SK-N-SH treated with all-trans-retinoic acid at 6 μM for 48 hours (cell line): ENCODE results near the gene ZBTB42.

Experiments used
- ATAC-seq: fragments of 200-7000 bp; cut with Tn5 transposase; 3 replicates; pipeline ENCODE4 v1.9.1; 2020; ENCODE audit warnings: mild to moderate bottlenecking, moderate library complexity
- ARNTL ChIP-seq: fragments of 450-650 bp; formaldehyde crosslinking; IDR thresholded peaks from 2 replicates; pipeline ENCODE4 v1.5.0; 2020; ENCODE audit warnings: low read depth, mild to moderate bottlenecking, moderate library complexity, borderline replicate concordance
- BACH2 ChIP-seq: fragments of 250-450 bp; sonication (Bioruptor Pico); IDR thresholded peaks from 2 replicates; pipeline ENCODE4 v1.9.0; 2021; ENCODE audit warnings: mild to moderate bottlenecking, borderline replicate concordance
- CSDC2 ChIP-seq: fragments of 250-450 bp; sonication (Bioruptor Pico); IDR thresholded peaks from 2 replicates; pipeline ENCODE4 v1.5.0; 2020; ENCODE audit warnings: mild to moderate bottlenecking, moderate library complexity
- ESRRG ChIP-seq: fragments of 250-450 bp; sonication (Bioruptor Pico); IDR thresholded peaks from 2 replicates; pipeline ENCODE4 v1.6.1; 2021; ENCODE audit warnings: mild to moderate bottlenecking
- GLIS3 ChIP-seq: fragments of 250-450 bp; sonication (Bioruptor Pico); IDR thresholded peaks from 2 replicates; pipeline ENCODE4 v1.5.0; 2020; ENCODE audit warnings: mild to moderate bottlenecking, moderate library complexity
- ISL1 ChIP-seq: fragments of 250-450 bp; sonication (Bioruptor Pico); IDR thresholded peaks from 2 replicates; pipeline ENCODE4 v2.1.2; 2022; ENCODE audit warnings: mild to moderate bottlenecking, moderate library complexity
- OSR1 ChIP-seq: fragments of 250-450 bp; sonication (Bioruptor Pico); IDR thresholded peaks from 2 replicates; pipeline ENCODE4 v1.8.0; 2022; ENCODE audit warnings: moderate library complexity, mild to moderate bottlenecking, inconsistent platforms
- PPARA ChIP-seq: fragments of 250-450 bp; sonication (Bioruptor Pico); IDR thresholded peaks from 2 replicates; pipeline ENCODE4 v1.5.0; 2020; ENCODE audit warnings: mild to moderate bottlenecking, borderline replicate concordance
- RARB ChIP-seq: fragments of 250-450 bp; sonication (Bioruptor Pico); IDR thresholded peaks from 2 replicates; pipeline ENCODE4 v1.8.0; 2021; ENCODE audit warnings: mild to moderate bottlenecking, moderate library complexity
- SNAI2 ChIP-seq: fragments of 250-450 bp; sonication (Bioruptor Pico); IDR thresholded peaks from 2 replicates; pipeline ENCODE4 v1.5.0; 2020; ENCODE audit warnings: mild to moderate bottlenecking, moderate library complexity
- TCF4 ChIP-seq: fragments of 250-450 bp; sonication (Bioruptor Pico); IDR thresholded peaks from 2 replicates; pipeline ENCODE4 v1.8.0; 2021; ENCODE audit warnings: mild to moderate bottlenecking, moderate library complexity, borderline replicate concordance
- TOX ChIP-seq: fragments of 250-450 bp; sonication (Bioruptor Pico); IDR thresholded peaks from 2 replicates; pipeline ENCODE4 v1.8.0; 2021; ENCODE audit warnings: mild to moderate bottlenecking, moderate library complexity, borderline replicate concordance
- ZC3H10 ChIP-seq: fragments of 250-450 bp; sonication (Bioruptor Pico); IDR thresholded peaks from 2 replicates; pipeline ENCODE4 v1.5.1; 2021; ENCODE audit warnings: mild to moderate bottlenecking, moderate library complexity
- ZFP3 ChIP-seq: fragments of 250-450 bp; sonication (Bioruptor Pico); IDR thresholded peaks from 2 replicates; pipeline ENCODE4 v1.5.0; 2020; ENCODE audit warnings: mild to moderate bottlenecking, moderate library complexity
- ZNF565 ChIP-seq: fragments of 450-650 bp; formaldehyde crosslinking; conservative IDR thresholded peaks from 2 replicates; pipeline ENCODE4 v1.5.0; 2020; ENCODE audit warnings: low read depth, mild to moderate bottlenecking, moderate library complexity
- ZNF70 ChIP-seq: fragments of 450-650 bp; formaldehyde crosslinking; IDR thresholded peaks from 2 replicates; pipeline ENCODE4 v1.5.0; 2020; ENCODE audit warnings: mild to moderate bottlenecking, moderate library complexity
- ZNF8 ChIP-seq: fragments of 450-650 bp; formaldehyde crosslinking; IDR thresholded peaks from 2 replicates; pipeline ENCODE4 v1.5.0; 2020; ENCODE audit warnings: mild to moderate bottlenecking, moderate library complexity
- TF ChIP-seq, protein P1 (sequence below): fragments of 250-450 bp; sonication (Bioruptor Pico); IDR thresholded peaks from 2 replicates; pipeline ENCODE4 v1.5.0; 2020; ENCODE audit warnings: mild to moderate bottlenecking, moderate library complexity
- TF ChIP-seq, protein P2 (sequence below): fragments of 250-450 bp; sonication (Bioruptor Pico); IDR thresholded peaks from 2 replicates; pipeline ENCODE4 v1.8.0; 2020; ENCODE audit warnings: mild to moderate bottlenecking, moderate library complexity, borderline replicate concordance
- TF ChIP-seq, protein P3 (sequence below): fragments of 250-450 bp; sonication (Bioruptor Pico); IDR thresholded peaks from 2 replicates; pipeline ENCODE4 v1.8.0; 2021; ENCODE audit warnings: low read depth, mild to moderate bottlenecking, moderate library complexity, borderline replicate concordance
- TF ChIP-seq, protein P4 (sequence below): fragments of 250-450 bp; sonication (Bioruptor Pico); IDR thresholded peaks from 2 replicates; pipeline ENCODE4 v1.5.1; 2020; ENCODE audit warnings: low read depth, mild to moderate bottlenecking, moderate library complexity
- TF ChIP-seq, protein P5 (sequence below): fragments of 250-450 bp; sonication (Bioruptor Pico); IDR thresholded peaks from 2 replicates; pipeline ENCODE4 v1.5.1; 2021; ENCODE audit warnings: mild to moderate bottlenecking, moderate library complexity

Gene ZBTB42

GRCh38 chr14:104798300-104799243 is 2.3 kb upstream of the ZBTB42 start:
- TF ChIP-seq PPARA (CRISPR knock-in tag): no peak
- TF ChIP-seq, protein P1, sequence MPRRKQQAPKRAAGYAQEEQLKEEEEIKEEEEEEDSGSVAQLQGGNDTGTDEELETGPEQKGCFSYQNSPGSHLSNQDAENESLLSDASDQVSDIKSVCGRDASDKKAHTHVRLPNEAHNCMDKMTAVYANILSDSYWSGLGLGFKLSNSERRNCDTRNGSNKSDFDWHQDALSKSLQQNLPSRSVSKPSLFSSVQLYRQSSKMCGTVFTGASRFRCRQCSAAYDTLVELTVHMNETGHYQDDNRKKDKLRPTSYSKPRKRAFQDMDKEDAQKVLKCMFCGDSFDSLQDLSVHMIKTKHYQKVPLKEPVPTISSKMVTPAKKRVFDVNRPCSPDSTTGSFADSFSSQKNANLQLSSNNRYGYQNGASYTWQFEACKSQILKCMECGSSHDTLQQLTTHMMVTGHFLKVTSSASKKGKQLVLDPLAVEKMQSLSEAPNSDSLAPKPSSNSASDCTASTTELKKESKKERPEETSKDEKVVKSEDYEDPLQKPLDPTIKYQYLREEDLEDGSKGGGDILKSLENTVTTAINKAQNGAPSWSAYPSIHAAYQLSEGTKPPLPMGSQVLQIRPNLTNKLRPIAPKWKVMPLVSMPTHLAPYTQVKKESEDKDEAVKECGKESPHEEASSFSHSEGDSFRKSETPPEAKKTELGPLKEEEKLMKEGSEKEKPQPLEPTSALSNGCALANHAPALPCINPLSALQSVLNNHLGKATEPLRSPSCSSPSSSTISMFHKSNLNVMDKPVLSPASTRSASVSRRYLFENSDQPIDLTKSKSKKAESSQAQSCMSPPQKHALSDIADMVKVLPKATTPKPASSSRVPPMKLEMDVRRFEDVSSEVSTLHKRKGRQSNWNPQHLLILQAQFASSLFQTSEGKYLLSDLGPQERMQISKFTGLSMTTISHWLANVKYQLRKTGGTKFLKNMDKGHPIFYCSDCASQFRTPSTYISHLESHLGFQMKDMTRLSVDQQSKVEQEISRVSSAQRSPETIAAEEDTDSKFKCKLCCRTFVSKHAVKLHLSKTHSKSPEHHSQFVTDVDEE (CRISPR knock-in tag): no peak
- TF ChIP-seq SNAI2 (CRISPR knock-in tag): no peak
- no peak for TF ChIP-seq ZNF565 (CRISPR knock-in tag)
- TF ChIP-seq ZC3H10 (CRISPR knock-in tag): no peak
- TF ChIP-seq ARNTL: no peak
- TF ChIP-seq, protein P2, sequence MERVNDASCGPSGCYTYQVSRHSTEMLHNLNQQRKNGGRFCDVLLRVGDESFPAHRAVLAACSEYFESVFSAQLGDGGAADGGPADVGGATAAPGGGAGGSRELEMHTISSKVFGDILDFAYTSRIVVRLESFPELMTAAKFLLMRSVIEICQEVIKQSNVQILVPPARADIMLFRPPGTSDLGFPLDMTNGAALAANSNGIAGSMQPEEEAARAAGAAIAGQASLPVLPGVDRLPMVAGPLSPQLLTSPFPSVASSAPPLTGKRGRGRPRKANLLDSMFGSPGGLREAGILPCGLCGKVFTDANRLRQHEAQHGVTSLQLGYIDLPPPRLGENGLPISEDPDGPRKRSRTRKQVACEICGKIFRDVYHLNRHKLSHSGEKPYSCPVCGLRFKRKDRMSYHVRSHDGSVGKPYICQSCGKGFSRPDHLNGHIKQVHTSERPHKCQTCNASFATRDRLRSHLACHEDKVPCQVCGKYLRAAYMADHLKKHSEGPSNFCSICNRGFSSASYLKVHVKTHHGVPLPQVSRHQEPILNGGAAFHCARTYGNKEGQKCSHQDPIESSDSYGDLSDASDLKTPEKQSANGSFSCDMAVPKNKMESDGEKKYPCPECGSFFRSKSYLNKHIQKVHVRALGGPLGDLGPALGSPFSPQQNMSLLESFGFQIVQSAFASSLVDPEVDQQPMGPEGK (CRISPR knock-in tag): no peak
- TF ChIP-seq TCF4 (CRISPR knock-in tag): no peak
- no peak for TF ChIP-seq GLIS3
- no peak for TF ChIP-seq ZNF70 (CRISPR knock-in tag)
- TF ChIP-seq TOX (CRISPR knock-in tag): no peak
- no peak for TF ChIP-seq ZFP3 (CRISPR knock-in tag)
- TF ChIP-seq, protein P3, sequence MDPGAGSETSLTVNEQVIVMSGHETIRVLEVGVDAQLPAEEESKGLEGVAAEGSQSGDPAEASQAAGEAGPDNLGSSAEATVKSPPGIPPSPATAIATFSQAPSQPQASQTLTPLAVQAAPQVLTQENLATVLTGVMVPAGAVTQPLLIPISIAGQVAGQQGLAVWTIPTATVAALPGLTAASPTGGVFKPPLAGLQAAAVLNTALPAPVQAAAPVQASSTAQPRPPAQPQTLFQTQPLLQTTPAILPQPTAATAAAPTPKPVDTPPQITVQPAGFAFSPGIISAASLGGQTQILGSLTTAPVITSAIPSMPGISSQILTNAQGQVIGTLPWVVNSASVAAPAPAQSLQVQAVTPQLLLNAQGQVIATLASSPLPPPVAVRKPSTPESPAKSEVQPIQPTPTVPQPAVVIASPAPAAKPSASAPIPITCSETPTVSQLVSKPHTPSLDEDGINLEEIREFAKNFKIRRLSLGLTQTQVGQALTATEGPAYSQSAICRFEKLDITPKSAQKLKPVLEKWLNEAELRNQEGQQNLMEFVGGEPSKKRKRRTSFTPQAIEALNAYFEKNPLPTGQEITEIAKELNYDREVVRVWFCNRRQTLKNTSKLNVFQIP (CRISPR knock-in tag): no peak
- TF ChIP-seq, protein P4, sequence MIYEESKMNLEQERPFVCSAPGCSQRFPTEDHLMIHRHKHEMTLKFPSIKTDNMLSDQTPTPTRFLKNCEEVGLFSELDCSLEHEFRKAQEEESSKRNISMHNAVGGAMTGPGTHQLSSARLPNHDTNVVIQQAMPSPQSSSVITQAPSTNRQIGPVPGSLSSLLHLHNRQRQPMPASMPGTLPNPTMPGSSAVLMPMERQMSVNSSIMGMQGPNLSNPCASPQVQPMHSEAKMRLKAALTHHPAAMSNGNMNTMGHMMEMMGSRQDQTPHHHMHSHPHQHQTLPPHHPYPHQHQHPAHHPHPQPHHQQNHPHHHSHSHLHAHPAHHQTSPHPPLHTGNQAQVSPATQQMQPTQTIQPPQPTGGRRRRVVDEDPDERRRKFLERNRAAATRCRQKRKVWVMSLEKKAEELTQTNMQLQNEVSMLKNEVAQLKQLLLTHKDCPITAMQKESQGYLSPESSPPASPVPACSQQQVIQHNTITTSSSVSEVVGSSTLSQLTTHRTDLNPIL (CRISPR knock-in tag): no peak
- no peak for TF ChIP-seq ISL1 (CRISPR knock-in tag)
- no peak for TF ChIP-seq BACH2 (CRISPR knock-in tag)
- TF ChIP-seq, all 23 proteins: peak for 0

GRCh38 chr14:104799244-104800014 is 1.5 kb upstream of the ZBTB42 start:
- ATAC-seq: no peak
- TF ChIP-seq ZNF8 (CRISPR knock-in tag): no peak
- no peak for TF ChIP-seq ZNF565 (CRISPR knock-in tag)
- TF ChIP-seq, protein P4 (CRISPR knock-in tag): no peak
- no peak for TF ChIP-seq BACH2 (CRISPR knock-in tag)
- TF ChIP-seq, protein P5, sequence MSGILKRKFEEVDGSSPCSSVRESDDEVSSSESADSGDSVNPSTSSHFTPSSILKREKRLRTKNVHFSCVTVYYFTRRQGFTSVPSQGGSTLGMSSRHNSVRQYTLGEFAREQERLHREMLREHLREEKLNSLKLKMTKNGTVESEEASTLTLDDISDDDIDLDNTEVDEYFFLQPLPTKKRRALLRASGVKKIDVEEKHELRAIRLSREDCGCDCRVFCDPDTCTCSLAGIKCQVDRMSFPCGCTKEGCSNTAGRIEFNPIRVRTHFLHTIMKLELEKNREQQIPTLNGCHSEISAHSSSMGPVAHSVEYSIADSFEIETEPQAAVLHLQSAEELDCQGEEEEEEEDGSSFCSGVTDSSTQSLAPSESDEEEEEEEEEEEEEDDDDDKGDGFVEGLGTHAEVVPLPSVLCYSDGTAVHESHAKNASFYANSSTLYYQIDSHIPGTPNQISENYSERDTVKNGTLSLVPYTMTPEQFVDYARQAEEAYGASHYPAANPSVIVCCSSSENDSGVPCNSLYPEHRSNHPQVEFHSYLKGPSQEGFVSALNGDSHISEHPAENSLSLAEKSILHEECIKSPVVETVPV (CRISPR knock-in tag): no peak
- no peak for TF ChIP-seq GLIS3
- TF ChIP-seq TOX (CRISPR knock-in tag): no peak
- no peak for TF ChIP-seq ZC3H10 (CRISPR knock-in tag)
- TF ChIP-seq OSR1: no peak
- no peak for TF ChIP-seq RARB (CRISPR knock-in tag)
- no peak for TF ChIP-seq ARNTL
- no peak for TF ChIP-seq TCF4 (CRISPR knock-in tag)
- TF ChIP-seq ESRRG: no peak
- TF ChIP-seq ZFP3 (CRISPR knock-in tag): no peak
- TF ChIP-seq CSDC2: no peak
- TF ChIP-seq, protein P1 (CRISPR knock-in tag): no peak

More at GRCh38 chr14:104798300-104799243, 2.3 kb upstream of the ZBTB42 start:
- no peak for ATAC-seq
